Measurements from ENCODE around the gene CNN3.

Gene CNN3

DNA sequence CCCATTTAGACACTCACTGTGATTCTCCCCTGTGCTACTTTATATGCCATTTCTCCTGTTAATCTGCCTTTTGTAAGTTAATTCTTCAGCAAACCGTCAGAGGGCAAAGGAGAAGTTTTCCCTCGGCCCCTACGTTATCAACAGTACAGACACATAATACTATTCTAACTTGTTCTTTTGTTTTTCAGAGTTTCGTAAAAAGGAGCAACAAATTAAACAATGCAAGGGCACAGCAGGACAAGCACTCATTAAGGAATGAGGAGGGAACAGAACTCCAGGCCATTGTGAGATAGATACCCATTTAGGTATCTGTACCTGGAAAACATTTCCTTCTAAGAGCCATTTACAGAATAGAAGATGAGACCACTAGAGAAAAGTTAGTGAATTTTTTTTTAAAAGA, 32.3 kb downstream of the CNN3 start (continued):
- TF ChIP-seq, protein P1, sequence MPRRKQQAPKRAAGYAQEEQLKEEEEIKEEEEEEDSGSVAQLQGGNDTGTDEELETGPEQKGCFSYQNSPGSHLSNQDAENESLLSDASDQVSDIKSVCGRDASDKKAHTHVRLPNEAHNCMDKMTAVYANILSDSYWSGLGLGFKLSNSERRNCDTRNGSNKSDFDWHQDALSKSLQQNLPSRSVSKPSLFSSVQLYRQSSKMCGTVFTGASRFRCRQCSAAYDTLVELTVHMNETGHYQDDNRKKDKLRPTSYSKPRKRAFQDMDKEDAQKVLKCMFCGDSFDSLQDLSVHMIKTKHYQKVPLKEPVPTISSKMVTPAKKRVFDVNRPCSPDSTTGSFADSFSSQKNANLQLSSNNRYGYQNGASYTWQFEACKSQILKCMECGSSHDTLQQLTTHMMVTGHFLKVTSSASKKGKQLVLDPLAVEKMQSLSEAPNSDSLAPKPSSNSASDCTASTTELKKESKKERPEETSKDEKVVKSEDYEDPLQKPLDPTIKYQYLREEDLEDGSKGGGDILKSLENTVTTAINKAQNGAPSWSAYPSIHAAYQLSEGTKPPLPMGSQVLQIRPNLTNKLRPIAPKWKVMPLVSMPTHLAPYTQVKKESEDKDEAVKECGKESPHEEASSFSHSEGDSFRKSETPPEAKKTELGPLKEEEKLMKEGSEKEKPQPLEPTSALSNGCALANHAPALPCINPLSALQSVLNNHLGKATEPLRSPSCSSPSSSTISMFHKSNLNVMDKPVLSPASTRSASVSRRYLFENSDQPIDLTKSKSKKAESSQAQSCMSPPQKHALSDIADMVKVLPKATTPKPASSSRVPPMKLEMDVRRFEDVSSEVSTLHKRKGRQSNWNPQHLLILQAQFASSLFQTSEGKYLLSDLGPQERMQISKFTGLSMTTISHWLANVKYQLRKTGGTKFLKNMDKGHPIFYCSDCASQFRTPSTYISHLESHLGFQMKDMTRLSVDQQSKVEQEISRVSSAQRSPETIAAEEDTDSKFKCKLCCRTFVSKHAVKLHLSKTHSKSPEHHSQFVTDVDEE (CRISPR knock-in tag; IDR thresholded peaks at IDR 0.05), result no peak

DNA sequence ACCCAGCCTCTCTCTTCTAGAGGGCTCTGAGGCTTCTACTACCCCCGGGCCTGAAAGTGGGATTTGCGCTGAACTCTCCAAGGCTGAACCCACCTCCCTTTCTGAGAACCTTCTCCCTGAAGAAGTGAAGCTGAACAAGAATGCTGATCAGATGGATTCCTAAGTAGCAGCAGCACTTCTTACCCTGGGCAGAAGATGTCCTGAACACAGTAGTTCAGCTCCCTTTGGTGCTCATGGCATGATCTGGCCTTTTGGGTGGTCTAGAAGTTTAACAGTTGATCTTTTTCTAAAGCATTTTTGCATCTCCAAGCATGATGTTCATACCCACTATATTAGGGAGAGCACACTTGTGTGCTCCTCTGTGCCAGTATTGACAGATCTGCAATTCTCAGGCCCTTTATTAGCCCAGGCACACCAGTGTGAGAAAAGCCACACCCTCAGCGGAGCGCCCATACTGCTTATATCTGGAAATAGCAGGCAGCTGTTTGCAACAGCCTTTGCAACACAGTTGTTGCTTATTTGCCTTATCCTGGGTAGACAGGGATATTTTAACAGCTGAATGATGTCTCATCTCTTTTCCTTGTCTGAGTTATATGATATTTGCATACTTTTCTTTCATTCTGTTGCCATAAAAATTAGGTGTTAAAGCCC, 34.2 kb downstream of the CNN3 start:
- peak; percentile 11 for ATAC-seq
- TF ChIP-seq GLIS3 (CRISPR knock-in tag; IDR thresholded peaks at IDR 0.05) (no peak), TOX (CRISPR knock-in tag; IDR thresholded peaks at IDR 0.05; ENCODE audit: borderline replicate concordance) (no peak), RARB (CRISPR knock-in tag; IDR thresholded peaks at IDR 0.05) (no peak), PPARA (CRISPR knock-in tag; IDR thresholded peaks at IDR 0.05; ENCODE audit: borderline replicate concordance) (no peak), ZNF8 (CRISPR knock-in tag; IDR thresholded peaks at IDR 0.05) (no peak), ARNTL (CRISPR knock-in tag; IDR thresholded peaks at IDR 0.05; ENCODE audit: borderline replicate concordance, low read depth) (no peak), CSDC2 (CRISPR knock-in tag; IDR thresholded peaks at IDR 0.05) (no peak), ISL1 (CRISPR knock-in tag; IDR thresholded peaks at IDR 0.05) (no peak), ZC3H10 (CRISPR knock-in tag; IDR thresholded peaks at IDR 0.05) (no peak), TCF4 (CRISPR knock-in tag; IDR thresholded peaks at IDR 0.05; ENCODE audit: borderline replicate concordance) (no peak)
- TF ChIP-seq, protein P2, sequence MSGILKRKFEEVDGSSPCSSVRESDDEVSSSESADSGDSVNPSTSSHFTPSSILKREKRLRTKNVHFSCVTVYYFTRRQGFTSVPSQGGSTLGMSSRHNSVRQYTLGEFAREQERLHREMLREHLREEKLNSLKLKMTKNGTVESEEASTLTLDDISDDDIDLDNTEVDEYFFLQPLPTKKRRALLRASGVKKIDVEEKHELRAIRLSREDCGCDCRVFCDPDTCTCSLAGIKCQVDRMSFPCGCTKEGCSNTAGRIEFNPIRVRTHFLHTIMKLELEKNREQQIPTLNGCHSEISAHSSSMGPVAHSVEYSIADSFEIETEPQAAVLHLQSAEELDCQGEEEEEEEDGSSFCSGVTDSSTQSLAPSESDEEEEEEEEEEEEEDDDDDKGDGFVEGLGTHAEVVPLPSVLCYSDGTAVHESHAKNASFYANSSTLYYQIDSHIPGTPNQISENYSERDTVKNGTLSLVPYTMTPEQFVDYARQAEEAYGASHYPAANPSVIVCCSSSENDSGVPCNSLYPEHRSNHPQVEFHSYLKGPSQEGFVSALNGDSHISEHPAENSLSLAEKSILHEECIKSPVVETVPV (CRISPR knock-in tag; IDR thresholded peaks at IDR 0.05), result no peak
- TF ChIP-seq, protein P1 (CRISPR knock-in tag; IDR thresholded peaks at IDR 0.05), result no peak
- TF ChIP-seq, protein P3, sequence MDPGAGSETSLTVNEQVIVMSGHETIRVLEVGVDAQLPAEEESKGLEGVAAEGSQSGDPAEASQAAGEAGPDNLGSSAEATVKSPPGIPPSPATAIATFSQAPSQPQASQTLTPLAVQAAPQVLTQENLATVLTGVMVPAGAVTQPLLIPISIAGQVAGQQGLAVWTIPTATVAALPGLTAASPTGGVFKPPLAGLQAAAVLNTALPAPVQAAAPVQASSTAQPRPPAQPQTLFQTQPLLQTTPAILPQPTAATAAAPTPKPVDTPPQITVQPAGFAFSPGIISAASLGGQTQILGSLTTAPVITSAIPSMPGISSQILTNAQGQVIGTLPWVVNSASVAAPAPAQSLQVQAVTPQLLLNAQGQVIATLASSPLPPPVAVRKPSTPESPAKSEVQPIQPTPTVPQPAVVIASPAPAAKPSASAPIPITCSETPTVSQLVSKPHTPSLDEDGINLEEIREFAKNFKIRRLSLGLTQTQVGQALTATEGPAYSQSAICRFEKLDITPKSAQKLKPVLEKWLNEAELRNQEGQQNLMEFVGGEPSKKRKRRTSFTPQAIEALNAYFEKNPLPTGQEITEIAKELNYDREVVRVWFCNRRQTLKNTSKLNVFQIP (CRISPR knock-in tag; IDR thresholded peaks at IDR 0.05; ENCODE audit: borderline replicate concordance, low read depth), result no peak

DNA sequence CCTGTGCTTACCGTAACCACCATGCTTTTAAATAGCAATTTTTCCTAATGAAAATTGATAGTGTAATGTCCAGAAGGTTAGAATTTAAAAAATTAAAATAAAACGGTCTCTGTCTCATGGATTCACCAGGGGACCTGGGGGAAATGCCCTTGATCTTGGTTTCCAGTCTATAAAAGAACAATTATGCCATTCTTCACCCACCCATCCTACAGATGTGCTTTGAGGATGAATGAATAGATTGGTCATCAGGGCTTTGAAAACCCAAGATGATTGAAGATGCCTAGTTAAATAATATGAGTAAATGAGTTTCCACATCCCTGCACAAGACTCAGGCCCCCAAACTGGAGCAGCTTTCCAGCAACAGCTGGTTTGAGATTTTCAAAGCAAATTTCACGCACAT, 38.7 kb downstream of the CNN3 start:
- no peak for TF ChIP-seq RARB (CRISPR knock-in tag; IDR thresholded peaks at IDR 0.05)
- TF ChIP-seq ESRRG (CRISPR knock-in tag; IDR thresholded peaks at IDR 0.05), result no peak
- no peak for TF ChIP-seq BACH2 (CRISPR knock-in tag; IDR thresholded peaks at IDR 0.05; ENCODE audit: borderline replicate concordance)
- TF ChIP-seq TCF4 (CRISPR knock-in tag; IDR thresholded peaks at IDR 0.05; ENCODE audit: borderline replicate concordance), result no peak
- TF ChIP-seq OSR1 (CRISPR knock-in tag; IDR thresholded peaks at IDR 0.05), result no peak
- no peak for TF ChIP-seq TOX (CRISPR knock-in tag; IDR thresholded peaks at IDR 0.05; ENCODE audit: borderline replicate concordance)
- TF ChIP-seq GLIS3 (CRISPR knock-in tag; IDR thresholded peaks at IDR 0.05), result no peak
- no peak for TF ChIP-seq ZNF8 (CRISPR knock-in tag; IDR thresholded peaks at IDR 0.05)
- TF ChIP-seq, protein P4, sequence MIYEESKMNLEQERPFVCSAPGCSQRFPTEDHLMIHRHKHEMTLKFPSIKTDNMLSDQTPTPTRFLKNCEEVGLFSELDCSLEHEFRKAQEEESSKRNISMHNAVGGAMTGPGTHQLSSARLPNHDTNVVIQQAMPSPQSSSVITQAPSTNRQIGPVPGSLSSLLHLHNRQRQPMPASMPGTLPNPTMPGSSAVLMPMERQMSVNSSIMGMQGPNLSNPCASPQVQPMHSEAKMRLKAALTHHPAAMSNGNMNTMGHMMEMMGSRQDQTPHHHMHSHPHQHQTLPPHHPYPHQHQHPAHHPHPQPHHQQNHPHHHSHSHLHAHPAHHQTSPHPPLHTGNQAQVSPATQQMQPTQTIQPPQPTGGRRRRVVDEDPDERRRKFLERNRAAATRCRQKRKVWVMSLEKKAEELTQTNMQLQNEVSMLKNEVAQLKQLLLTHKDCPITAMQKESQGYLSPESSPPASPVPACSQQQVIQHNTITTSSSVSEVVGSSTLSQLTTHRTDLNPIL (CRISPR knock-in tag; IDR thresholded peaks at IDR 0.05; ENCODE audit: low read depth), result no peak
- TF ChIP-seq, protein P2 (CRISPR knock-in tag; IDR thresholded peaks at IDR 0.05), result no peak
- TF ChIP-seq, protein P1 (CRISPR knock-in tag; IDR thresholded peaks at IDR 0.05), result no peak
- TF ChIP-seq, protein P3 (CRISPR knock-in tag; IDR thresholded peaks at IDR 0.05; ENCODE audit: borderline replicate concordance, low read depth), result no peak
- TF ChIP-seq PPARA (CRISPR knock-in tag; IDR thresholded peaks at IDR 0.05; ENCODE audit: borderline replicate concordance), result no peak
- no peak for TF ChIP-seq ZNF565 (CRISPR knock-in tag; conservative IDR thresholded peaks at IDR 0.05; ENCODE audit: low read depth)
- TF ChIP-seq SNAI2 (CRISPR knock-in tag; IDR thresholded peaks at IDR 0.05), result no peak
- TF ChIP-seq CSDC2 (CRISPR knock-in tag; IDR thresholded peaks at IDR 0.05), result no peak
- no peak for TF ChIP-seq ZC3H10 (CRISPR knock-in tag; IDR thresholded peaks at IDR 0.05)
- no peak for ATAC-seq

Data from SK-N-SH treated with all-trans-retinoic acid at 6 μM for 48 hours (cell line).